Body of pancreas (tissue), 4 donors: ENCODE results near the gene FIBCD1. TPM values are rescaled to one million over a fixed set of nuclear protein-coding genes. Genes with fewer than 3 reads are reported as not detected.

Experiments
- ATAC-seq: fragments of 150-250 bp; one replicate; pipeline ENCODE4 v1.9.1; 2016
- DNase-seq, 4 donors: peaks; one replicate each; pipeline ENCODE4 v3.0.0-alpha.2; 2019
- H3K27ac ChIP-seq, 4 donors: fragments of 200-600 bp; sonication (generic); 1 replicate in 3 of 4; 2 replicates in 1 of 4; pipeline versions ENCODE4 v1.5.1 to v1.6.1; 2016 to 2019; ENCODE audit warnings: mild to moderate bottlenecking in 1 of 4, mixed read lengths in 1 of 4, moderate library complexity in 1 of 4
- H3K27me3 ChIP-seq, 2 donors: fragments of 200-600 bp; sonication (generic); one replicate each; pipeline ENCODE4 v1.6.0; 2016; ENCODE audit warnings: mild to moderate bottlenecking in 1 of 2
- H3K36me3 ChIP-seq, 2 donors: fragments of 200-600 bp; sonication (generic); replicated peaks in 1 of 2; 2 replicates each; pipeline ENCODE4 v1.5.1; 2016; ENCODE audit warnings: low read depth in 2 of 2; ENCODE audit not compliant: insufficient read depth in 1 of 2
- H3K4me1 ChIP-seq: fragments of 200-600 bp; sonication (generic); one replicate; pipeline ENCODE4 v1.6.0; 2016
- H3K4me3 ChIP-seq, 2 donors: fragments of 200-600 bp; sonication (generic); 1 replicate in 1 of 2; 2 replicates in 1 of 2; pipeline ENCODE4 v1.5.1; 2016 to 2019
- H3K9me3 ChIP-seq, 3 donors: fragments of 200-600 bp; sonication (generic); 1 replicate in 2 of 3; 2 replicates in 1 of 3; pipeline ENCODE4 v1.5.1; 2016
- POLR2A ChIP-seq, 3 donors: fragments of 450-650 bp; IDR thresholded peaks; one replicate each; pipeline ENCODE4 v1.6.1; 2016; ENCODE audit warnings: antibody characterized with exemption in 3 of 3, mild to moderate bottlenecking in 2 of 3
- WGBS, 2 donors: methylation state at CpG; one replicate each; pipeline ENCODE4 v1.1.5; 2017; 5-methylcytosine and 5-hydroxymethylcytosine counted together
- intact Hi-C: fragments of 100-400 bp; cut with DNase I; formaldehyde crosslinking; loops from one replicate; pipeline ENCODE4 v1.15.1; 2023
- total RNA-seq, 2 donors: library from RNA; depleted of rRNA; stranded (reverse); fragments of >200 nt; gene quantifications; one replicate each; pipeline ENCODE4 v1.1.0, GENCODE V29; 2016
- TF ChIP-seq, protein P1 (sequence below), 7 experiments: fragments of 450-650 bp in 4 of 7; fragments of 200-600 bp in 3 of 7; sonication (generic) in 3 of 7; IDR thresholded peaks; one replicate each; pipeline ENCODE4 v1.5.1; 2016 to 2019; ENCODE audit warnings: antibody characterized with exemption in 7 of 7

Gene FIBCD1
- total RNA-seq, 2 donors from 2014 or later, result 0.78 TPM; not detected in 1

DNA sequence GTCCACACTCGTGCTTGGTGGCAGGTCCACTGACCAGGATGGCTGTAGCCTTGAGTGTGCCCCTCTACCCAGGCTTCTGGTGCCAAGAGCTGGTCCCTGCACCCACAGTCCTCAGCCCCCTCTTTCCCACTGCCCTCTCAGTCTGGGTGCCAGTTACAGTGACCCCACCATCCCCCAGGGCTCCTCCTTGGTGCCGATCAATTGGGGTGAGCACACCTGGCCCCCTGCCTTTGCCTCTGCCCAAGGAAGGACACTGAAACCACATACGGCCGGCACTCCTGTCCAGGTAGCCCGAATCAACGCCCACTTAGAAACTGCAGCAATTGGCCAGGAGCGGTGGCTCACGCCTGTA lies 24.0 kb downstream of the FIBCD1 start:
- Histone ChIP-seq H3K27ac (no peak overlapping the region), H3K4me1 (no peaks in the 10 kb centered on the region), H3K27me3 (no peaks in the 10 kb centered on the region), H3K4me3 (no peak overlapping the region), H3K36me3 (no peaks in the 10 kb centered on the region), H3K9me3 (no peaks in the 10 kb centered on the region)
- intact Hi-C loops, result no loop called here
- ATAC-seq, result no peak
- TF ChIP-seq POLR2A (IDR thresholded peaks at IDR 0.05), result no peak
- TF ChIP-seq, protein P1, sequence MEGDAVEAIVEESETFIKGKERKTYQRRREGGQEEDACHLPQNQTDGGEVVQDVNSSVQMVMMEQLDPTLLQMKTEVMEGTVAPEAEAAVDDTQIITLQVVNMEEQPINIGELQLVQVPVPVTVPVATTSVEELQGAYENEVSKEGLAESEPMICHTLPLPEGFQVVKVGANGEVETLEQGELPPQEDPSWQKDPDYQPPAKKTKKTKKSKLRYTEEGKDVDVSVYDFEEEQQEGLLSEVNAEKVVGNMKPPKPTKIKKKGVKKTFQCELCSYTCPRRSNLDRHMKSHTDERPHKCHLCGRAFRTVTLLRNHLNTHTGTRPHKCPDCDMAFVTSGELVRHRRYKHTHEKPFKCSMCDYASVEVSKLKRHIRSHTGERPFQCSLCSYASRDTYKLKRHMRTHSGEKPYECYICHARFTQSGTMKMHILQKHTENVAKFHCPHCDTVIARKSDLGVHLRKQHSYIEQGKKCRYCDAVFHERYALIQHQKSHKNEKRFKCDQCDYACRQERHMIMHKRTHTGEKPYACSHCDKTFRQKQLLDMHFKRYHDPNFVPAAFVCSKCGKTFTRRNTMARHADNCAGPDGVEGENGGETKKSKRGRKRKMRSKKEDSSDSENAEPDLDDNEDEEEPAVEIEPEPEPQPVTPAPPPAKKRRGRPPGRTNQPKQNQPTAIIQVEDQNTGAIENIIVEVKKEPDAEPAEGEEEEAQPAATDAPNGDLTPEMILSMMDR (IDR thresholded peaks at IDR 0.05), result no peak
- DNase-seq, result no peak
- WGBS, 2 donors, result 73 to 84% methylated on average over 7 to 8 of the region's 8 CpGs

DNA sequence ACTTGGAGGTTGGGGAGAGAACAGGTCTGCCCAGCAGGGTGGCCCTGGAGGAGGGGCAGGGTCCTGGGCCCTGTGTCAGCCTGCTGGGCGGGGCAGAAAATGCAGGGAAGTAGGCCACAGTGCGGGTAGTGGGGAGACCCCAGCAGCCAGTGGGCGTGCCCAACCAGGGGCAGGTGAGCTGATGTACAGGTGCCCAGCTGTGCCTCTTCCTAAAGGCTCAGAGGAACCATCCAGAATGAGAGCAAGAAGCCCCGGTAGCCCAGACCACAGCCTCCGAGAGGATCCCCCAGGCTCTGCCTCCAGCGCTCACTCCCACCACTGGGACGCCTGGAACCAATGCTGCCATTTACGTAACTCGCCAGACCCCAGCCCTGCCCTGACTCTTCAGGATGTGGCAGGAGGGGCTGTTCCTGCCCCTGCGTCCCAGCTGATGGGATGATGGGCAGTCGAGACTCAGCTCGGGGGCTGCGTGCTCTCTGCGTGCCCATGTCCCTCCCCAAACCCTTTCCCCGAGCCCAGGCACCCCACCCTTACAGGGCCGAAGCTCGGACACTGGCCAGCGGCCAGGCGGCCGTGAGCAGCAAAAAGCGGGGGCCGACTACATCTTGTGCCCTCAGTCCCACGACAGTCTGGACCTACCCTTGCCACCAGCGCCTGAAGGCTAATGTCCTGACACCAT lies 24.5 kb downstream of the FIBCD1 start:
- no peak overlapping the region for H3K4me3 ChIP-seq
- no peaks in the 10 kb centered on the region for H3K4me1 ChIP-seq
- H3K36me3 ChIP-seq, result no peaks in the 10 kb centered on the region
- no peaks in the 10 kb centered on the region for H3K27me3 ChIP-seq
- intact Hi-C loops, result no loop called here
- TF ChIP-seq, protein P1 (IDR thresholded peaks at IDR 0.05), result no peak
- TF ChIP-seq POLR2A (IDR thresholded peaks at IDR 0.05), result no peak
- H3K27ac ChIP-seq, result no peak overlapping the region
- WGBS, 2 donors, result 54 to 56% methylated on average over 9 to 24 of the region's 24 CpGs
- no peak for DNase-seq
- H3K9me3 ChIP-seq, result no peaks in the 10 kb centered on the region
- ATAC-seq, result no peak

DNA sequence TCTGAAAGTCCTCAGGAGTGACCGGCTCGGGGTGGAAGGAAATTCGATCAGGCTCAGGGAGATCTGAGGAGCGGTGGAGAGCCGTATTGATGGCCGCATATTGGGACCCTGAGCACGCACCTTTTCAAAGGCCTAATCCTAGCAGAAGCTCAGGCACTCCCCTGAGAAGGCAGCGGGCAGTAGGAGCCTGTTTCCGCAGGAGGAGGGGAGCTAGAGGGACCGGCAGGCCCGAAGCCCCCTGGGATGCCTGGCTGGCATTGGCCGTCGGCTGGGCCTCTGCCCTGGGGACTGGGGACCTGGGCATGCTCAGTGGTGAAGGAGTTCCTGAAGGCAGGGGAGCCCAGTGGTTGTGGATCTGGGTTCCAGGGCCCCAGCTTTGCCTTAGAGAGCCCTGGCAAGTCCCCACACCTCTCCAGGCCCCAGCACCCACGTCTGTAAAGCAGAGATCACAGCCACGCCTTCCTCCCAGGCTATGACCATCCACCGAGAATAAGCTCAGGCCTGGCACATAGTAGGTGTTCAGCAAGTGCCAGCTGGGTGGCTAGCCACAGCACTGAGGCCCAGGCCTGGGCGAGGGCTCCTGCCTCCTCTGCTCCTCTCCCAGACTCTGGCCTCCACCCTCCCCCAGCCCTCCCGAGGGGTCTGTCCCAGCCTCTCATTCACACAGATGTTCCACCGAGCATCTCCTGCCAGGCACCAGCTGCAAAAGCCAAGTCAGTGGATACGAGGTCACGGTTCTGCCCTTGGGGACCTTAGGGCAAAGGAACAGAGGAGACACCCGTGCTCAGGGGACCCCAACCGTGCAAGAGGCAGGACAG lies 25.2 kb downstream of the FIBCD1 start:
- Histone ChIP-seq H3K9me3 (no peaks in the 10 kb centered on the region), H3K27ac (no peak overlapping the region), H3K4me3 (no peak overlapping the region), H3K4me1 (no peaks in the 10 kb centered on the region), H3K27me3 (no peaks in the 10 kb centered on the region), H3K36me3 (no peaks in the 10 kb centered on the region)
- TF ChIP-seq, protein P1 (IDR thresholded peaks at IDR 0.05), result no peak
- TF ChIP-seq POLR2A (IDR thresholded peaks at IDR 0.05), result no peak
- ATAC-seq, result no peak
- no peak for DNase-seq
- WGBS, 2 donors, result 54 to 55% methylated on average over 17 to 23 of the region's 23 CpGs
- intact Hi-C loops, result no loop called here

DNA sequence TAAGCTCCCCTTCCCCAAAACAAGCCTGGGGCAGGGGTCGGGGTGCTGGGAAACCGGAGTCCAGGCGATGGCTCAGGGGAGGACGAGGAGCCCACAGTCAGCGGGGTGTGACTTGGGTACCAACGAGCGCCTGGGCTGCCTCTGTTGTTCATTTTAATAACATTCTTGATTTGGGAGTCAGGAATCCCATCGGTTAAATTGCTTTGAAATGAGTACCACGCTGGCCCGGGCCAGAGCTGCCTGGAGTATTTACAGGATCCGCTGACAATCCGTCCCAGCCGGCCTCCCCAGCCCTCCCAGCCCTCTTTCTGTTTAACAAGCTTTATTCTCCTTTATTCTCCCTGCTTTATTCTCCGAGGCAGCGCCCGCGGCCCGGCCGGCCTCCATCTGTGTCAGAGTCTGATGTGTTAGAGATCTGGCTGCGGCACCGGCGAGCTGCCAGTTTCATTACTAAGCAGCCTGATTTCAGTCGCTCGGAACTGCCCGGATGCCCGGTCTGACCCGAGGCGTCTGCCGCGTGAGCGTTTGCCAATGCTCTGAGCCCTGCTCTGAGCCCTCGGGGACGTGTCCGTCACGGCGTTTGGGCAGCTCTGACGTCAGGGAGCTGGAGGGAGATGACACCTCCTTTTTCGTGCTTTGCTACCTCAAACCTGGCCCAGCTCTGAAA lies 26.0 kb downstream of the FIBCD1 start:
- no peak overlapping the region for H3K27ac ChIP-seq

More for the DNA sequence above, 26.0 kb downstream of the FIBCD1 start:
- TF ChIP-seq, protein P1 (IDR thresholded peaks at IDR 0.05), result no peak
- TF ChIP-seq POLR2A (IDR thresholded peaks at IDR 0.05), result no peak
- intact Hi-C loops, result no loop called here
- 51 to 54% methylated on average over 38 of the region's 38 CpGs for WGBS, 2 donors
- H3K4me1 ChIP-seq, result no peaks in the 10 kb centered on the region
- H3K9me3 ChIP-seq, result no peaks in the 10 kb centered on the region
- H3K4me3 ChIP-seq, result no peak overlapping the region
- no peaks in the 10 kb centered on the region for H3K36me3 ChIP-seq
- DNase-seq, result no peak
- no peak for ATAC-seq
- H3K27me3 ChIP-seq, result no peaks in the 10 kb centered on the region
